ENCODE results near the gene CORO7.
"Not testable (repeated sequence)": the region's sequence is repeated elsewhere in the genome, so short reads cannot be mapped to it uniquely, and the experiment has no call there.

CORO7 gene

GRCh38 chr16:4336701-4337539 is 79.5 kb downstream of the CORO7 start:
- DNase-seq (ENCODE audit: low read depth) = no peak

- no peak for DNase-seq (ENCODE audit: low read depth)
Observed at GRCh38 chr16:4334724-4335495, 81.5 kb downstream of the CORO7 start.

- DNase-seq (ENCODE audit: low read depth) = not testable (repeated sequence)
Observed at GRCh38 chr16:4333714-4334113, 82.7 kb downstream of the CORO7 start.

- DNase-seq (ENCODE audit: low read depth) = no peak
Observed at GRCh38 chr16:4333308-4333638, 83.1 kb downstream of the CORO7 start.

- no peak for DNase-seq (ENCODE audit: low read depth)
Observed at GRCh38 chr16:4332623-4333307, 83.6 kb downstream of the CORO7 start.

- no peak for DNase-seq (ENCODE audit: low read depth)
Observed at GRCh38 chr16:4332083-4332482, 84.3 kb downstream of the CORO7 start.

GRCh38 chr16:4330277-4330874 is 86.0 kb downstream of the CORO7 start:
- DNase-seq (ENCODE audit: low read depth) = peak; percentile 49

- no peak for DNase-seq (ENCODE audit: low read depth)
Observed at GRCh38 chr16:4328782-4329775, 87.3 kb downstream of the CORO7 start.

- peak; percentile 55 for DNase-seq (ENCODE audit: low read depth)
Observed at GRCh38 chr16:4328046-4328781, 88.2 kb downstream of the CORO7 start.

GRCh38 chr16:4327386-4328045 is 88.9 kb downstream of the CORO7 start:
- DNase-seq (ENCODE audit: low read depth) = no peak

- DNase-seq (ENCODE audit: low read depth) = no peak
Observed at GRCh38 chr16:4325253-4325758, 91.1 kb downstream of the CORO7 start.

GRCh38 chr16:4324492-4325252 is 91.7 kb downstream of the CORO7 start:
- no peak for DNase-seq (ENCODE audit: low read depth)

GRCh38 chr16:4323845-4324488 is 92.4 kb downstream of the CORO7 start:
- DNase-seq (ENCODE audit: low read depth) = no peak

- no peak for DNase-seq (ENCODE audit: low read depth)
Observed at GRCh38 chr16:4323071-4323844, 93.1 kb downstream of the CORO7 start.

GRCh38 chr16:4322121-4323052 is 94.0 kb downstream of the CORO7 start:
- DNase-seq (ENCODE audit: low read depth) = no peak

All from fibroblast of the conjunctiva (primary cell).